Right cardiac atrium (tissue), 5 donors: ENCODE results near the gene LDAH. TPM values are rescaled to one million over a fixed set of nuclear protein-coding genes. Genes with fewer than 3 reads are reported as not detected.

Experiments used
- ATAC-seq, 2 donors: fragments of 200-7000 bp; cut with Tn5 transposase; one replicate each; pipeline versions ENCODE4 v1.8.0 to v1.9.1; 2020; ENCODE audit warnings: moderate library complexity in 2 of 2, mild to moderate bottlenecking in 1 of 2
- DNase-seq, 3 donors: peaks; one replicate each; pipeline ENCODE4 v3.0.0-alpha.2; 2020
- H3K27ac ChIP-seq: one replicate; pipeline ENCODE4 v1.5.1; 2013; ENCODE audit warnings: mild to moderate bottlenecking, low read length, control low read depth, moderate library complexity
- H3K27me3 ChIP-seq: one replicate; pipeline ENCODE4 v1.6.1; 2013; ENCODE audit not compliant: control insufficient read depth, insufficient read depth
- H3K4me1 ChIP-seq: one replicate; pipeline ENCODE4 v1.6.1; 2013; ENCODE audit warnings: low read length; ENCODE audit not compliant: control insufficient read depth, insufficient read depth
- H3K4me3 ChIP-seq: one replicate; pipeline ENCODE4 v1.5.1; 2013; ENCODE audit warnings: low read length, control low read depth
- H3K9me3 ChIP-seq: one replicate; pipeline ENCODE4 v1.6.1; 2013; ENCODE audit warnings: low read length; ENCODE audit not compliant: control insufficient read depth
- WGBS: extraction: QIAGEN DNeasy Blood & Tissue Kit; methylation state at CpG from one replicate; pipeline ENCODE4 v1.1.7; 2013; 5-methylcytosine and 5-hydroxymethylcytosine counted together
- intact Hi-C, 4 donors: fragments of 100-400 bp; cut with DNase I; formaldehyde crosslinking; loops; one replicate each; pipeline versions ENCODE4 v1.11.0 to v1.14.0; 2022 to 2023
- polyA plus RNA-seq: library from polyadenylated mRNA; stranded (reverse); fragments of 200-250 nt; gene quantifications from one replicate; pipeline ENCODE4 v1.2.3, GENCODE V29; 2013
- total RNA-seq, 4 donors: library from RNA; stranded (reverse); fragmentation: NEBNext Ultra II Directional; extraction: Animal tissue kit (Norgen Biotek cat#: 25700); gene quantifications; one replicate each; pipeline ENCODE4 v1.2.1, GENCODE V29; 2021
- donor health status: healthy with polysubstance abuse.
- donor health status: DM: no; HTN: yes; CAD: no.
- donor health status: DM: no; HTN: no; CAD: no.
- donor health status: DM: no; HTN: yes; CAD: no; lungs with severe emphysema.
- donor health status: DM: yes; HTN: yes; CAD: no.

The LDAH gene
- total and polyA plus RNA-seq, 5 donors, result 4.6 to 10.8 (median 7.2) TPM

- WGBS, result 48% methylated on average over 8 of the region's 8 CpGs
Measured at GRCh38 chr2:20660506-20661420, 162.1 kb downstream of the LDAH start.

GRCh38 chr2:20657522-20658235 is 165.2 kb downstream of the LDAH start:
- no peaks in the 10 kb centered on the region for H3K4me1 ChIP-seq
- ATAC-seq (no peak), DNase-seq (no peak)
- WGBS, result 80% methylated on average over 4 of the region's 4 CpGs
- intact Hi-C loops, result no loop called here
- no peaks in the 10 kb centered on the region for H3K27me3 ChIP-seq
- no peaks in the 10 kb centered on the region for H3K9me3 ChIP-seq
- H3K27ac ChIP-seq, result no peak overlapping the region
- H3K4me3 ChIP-seq, result no peak overlapping the region

More at GRCh38 chr2:20660506-20661420, 162.1 kb downstream of the LDAH start:
- Histone ChIP-seq H3K9me3 (no peaks in the 10 kb centered on the region), H3K4me3 (no peak overlapping the region), H3K27me3 (no peaks in the 10 kb centered on the region), H3K4me1 (peaks cover 4% of the 10 kb centered on the region), H3K27ac (no peak overlapping the region)
- DNase-seq, result no peak
- intact Hi-C loops, result loop anchor here in 3 of 4 donors (2.0 to 10.0 kb wide), 4 partner anchors 302 to 454 kb away; no protein-coding TSS in a partner anchor
- ATAC-seq, result peak in 1 of 2 donors; percentile 4

- WGBS, result 80% methylated on average over 7 of the region's 7 CpGs
- no peaks in the 10 kb centered on the region for H3K4me1 ChIP-seq
- ATAC-seq, result no peak
- intact Hi-C loops, result no loop called here
- H3K9me3 ChIP-seq, result no peaks in the 10 kb centered on the region
- no peak for DNase-seq
- H3K4me3 ChIP-seq, result no peak overlapping the region
- no peak overlapping the region for H3K27ac ChIP-seq
- H3K27me3 ChIP-seq, result no peaks in the 10 kb centered on the region
Measured at GRCh38 chr2:20656561-20656960, 166.3 kb downstream of the LDAH start.

GRCh38 chr2:20654535-20654813 is 168.4 kb downstream of the LDAH start:
- Histone ChIP-seq H3K27me3 (no peaks in the 10 kb centered on the region), H3K9me3 (no peaks in the 10 kb centered on the region), H3K4me3 (no peak overlapping the region), H3K4me1 (peaks cover 5% of the 10 kb centered on the region), H3K27ac (no peak overlapping the region)
- ATAC-seq, result no peak
- DNase-seq, result no peak
- intact Hi-C loops, result no loop called here
- 94% methylated on average over 2 of the region's 2 CpGs for WGBS

GRCh38 chr2:20653695-20654534 is 169.0 kb downstream of the LDAH start:
- H3K27me3 ChIP-seq, result no peaks in the 10 kb centered on the region
- no peak for ATAC-seq
- 82% methylated on average over 7 of the region's 7 CpGs for WGBS
- peaks cover 6% of the 10 kb centered on the region for H3K4me1 ChIP-seq
- intact Hi-C loops, result no loop called here
- DNase-seq, result peak in 1 of 3 donors; percentile 17
- H3K9me3 ChIP-seq, result no peaks in the 10 kb centered on the region
- no peak overlapping the region for H3K27ac ChIP-seq
- no peak overlapping the region for H3K4me3 ChIP-seq

GRCh38 chr2:20652673-20653575 is 170.0 kb downstream of the LDAH start:
- H3K27ac ChIP-seq, result no peak overlapping the region
- no peaks in the 10 kb centered on the region for H3K9me3 ChIP-seq
- peaks cover 13% of the 10 kb centered on the region for H3K4me1 ChIP-seq
- intact Hi-C loops, result no loop called here
- DNase-seq (peak in 2 of 3 donors; percentile 21 to 47), ATAC-seq (no peak)
- no peaks in the 10 kb centered on the region for H3K27me3 ChIP-seq
- WGBS, result 97% methylated on average over 11 of the region's 11 CpGs
- no peak overlapping the region for H3K4me3 ChIP-seq

- peak in 1 of 3 donors; percentile 23 for DNase-seq
- ATAC-seq, result no peak
Measured at GRCh38 chr2:20652141-20652540, 170.8 kb downstream of the LDAH start.

GRCh38 chr2:20651731-20652099 is 171.2 kb downstream of the LDAH start:
- WGBS, result 66% methylated on average over 7 of the region's 7 CpGs
- Histone ChIP-seq H3K4me3 (no peak overlapping the region), H3K4me1 (peaks cover 15% of the 10 kb centered on the region), H3K27ac (peak overlapping the region; percentile 88), H3K9me3 (no peaks in the 10 kb centered on the region), H3K27me3 (no peaks in the 10 kb centered on the region)
- ATAC-seq (no peak), DNase-seq (no peak)
- intact Hi-C loops, result no loop called here

More at GRCh38 chr2:20652141-20652540, 170.8 kb downstream of the LDAH start:
- H3K4me3 ChIP-seq, result no peak overlapping the region
- H3K27me3 ChIP-seq, result no peaks in the 10 kb centered on the region
- 92% methylated on average over 7 of the region's 7 CpGs for WGBS
- H3K27ac ChIP-seq, result no peak overlapping the region
- intact Hi-C loops, result no loop called here
- no peaks in the 10 kb centered on the region for H3K9me3 ChIP-seq
- H3K4me1 ChIP-seq, result peaks cover 15% of the 10 kb centered on the region

- H3K4me3 ChIP-seq, result peak within 1 kb of the TSS; percentile 78
- H3K9me3 ChIP-seq, result no peaks in the 10 kb centered on the region
- intact Hi-C loops, result no loop called here
- peak; percentile 94 for ATAC-seq
- no peaks in the 10 kb centered on the region for H3K27me3 ChIP-seq
- peak; percentile 85 to 95 (median 95) for DNase-seq
- H3K27ac ChIP-seq, result peak within 1 kb of the TSS; percentile 88
- WGBS, result under 1% methylated on average over 72 of the region's 72 CpGs
- H3K4me1 ChIP-seq, result peaks cover 15% of the 10 kb centered on the region
Measured at GRCh38 chr2:20650877-20651730, 171.8 kb downstream of the LDAH start, which contains the start of gene HS1BP3. HS1BP3 (minus strand) TSS chr2:20651098; CDS start chr2:20651063, 35 bp downstream.
